CD4-positive, alpha-beta T cell treated with Interleukin-4 for 1 hour (primary cell): ENCODE measurements around the gene NPFF.
"Not testable (repeated sequence)": the region's sequence is repeated elsewhere in the genome, so short reads cannot be mapped to it uniquely, and the experiment has no call there.

ENCODE experiments used
- DNase-seq, 2 donors: peaks; one replicate each; pipeline ENCODE4 v3.0.0-alpha.2; 2020 to 2022

NPFF gene

GRCh38 chr12:53493610-53494391, 13.5 kb downstream of the NPFF start:
- DNase-seq = no peak

- DNase-seq = peak; percentile 89 to 91
Observed at GRCh38 chr12:53492830-53493609, 14.3 kb downstream of the NPFF start.

DNA sequence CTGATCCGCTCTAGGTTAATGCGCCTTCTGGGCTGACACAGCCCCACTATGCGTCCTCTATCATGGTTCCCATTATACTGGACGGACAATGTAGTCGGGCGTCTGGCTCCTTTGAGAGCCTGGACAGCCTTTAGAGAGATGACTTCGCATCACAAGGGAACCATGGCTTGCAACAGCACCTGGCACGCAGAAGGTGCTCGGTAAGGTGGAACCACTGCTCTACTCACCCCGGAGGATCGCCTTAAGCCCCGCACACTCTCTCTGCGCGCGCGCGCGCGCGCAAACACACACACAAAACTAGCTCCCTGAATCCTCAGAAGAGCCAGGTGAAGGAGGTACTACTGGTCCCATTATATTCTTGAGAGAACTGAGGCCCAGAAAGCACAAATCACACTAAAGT, 15.1 kb downstream of the NPFF start:
- no peak for DNase-seq

GRCh38 chr12:53489242-53489864, 17.9 kb downstream of the NPFF start:
- DNase-seq = no peak

GRCh38 chr12:53486736-53487487, 20.4 kb downstream of the NPFF start:
- no peak for DNase-seq

DNA sequence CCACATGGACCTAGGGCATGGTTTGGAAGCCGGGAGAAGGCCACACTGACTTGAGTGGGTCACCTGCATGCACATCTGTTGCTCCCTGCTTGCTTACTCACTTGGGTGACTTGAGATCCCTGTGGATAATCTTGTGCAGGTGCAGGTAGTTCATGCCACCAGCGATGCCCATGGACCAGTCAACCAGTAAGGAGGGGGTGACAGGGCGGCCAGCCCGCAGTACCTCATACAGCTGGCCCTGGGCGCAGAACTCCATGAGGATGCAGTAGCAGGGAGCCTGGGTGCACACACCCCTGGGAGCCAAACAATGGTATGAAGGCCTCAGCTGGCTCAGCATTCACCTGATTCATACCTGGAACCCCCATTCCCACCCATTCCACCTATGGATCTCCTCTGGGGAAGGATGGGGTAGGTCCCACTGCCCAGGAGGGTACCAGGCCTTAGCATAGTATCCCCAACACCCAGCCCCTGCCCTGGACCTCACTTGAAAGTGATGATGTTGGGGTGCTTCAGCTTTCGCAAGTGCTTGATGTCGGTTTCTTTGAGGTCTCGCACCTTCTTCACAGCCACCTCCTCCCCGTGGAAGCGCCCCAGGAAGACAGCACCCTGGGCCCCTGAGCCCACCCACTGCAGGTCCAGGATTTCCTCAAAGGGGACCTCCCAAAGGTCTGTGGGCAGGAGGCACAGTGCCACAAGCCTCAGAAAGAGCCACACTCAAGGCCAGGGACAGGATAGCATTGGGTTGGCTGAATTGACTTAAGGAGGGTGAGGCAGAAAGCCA, 21.1 kb downstream of the NPFF start:
- DNase-seq = no peak

GRCh38 chr12:53484686-53485575, 22.4 kb downstream of the NPFF start:
- no peak for DNase-seq

- DNase-seq = no peak
Observed at GRCh38 chr12:53483979-53484377, 23.3 kb downstream of the NPFF start.

GRCh38 chr12:53483225-53483978, 23.9 kb downstream of the NPFF start:
- DNase-seq = no peak

GRCh38 chr12:53482626-53483168, 24.6 kb downstream of the NPFF start:
- no peak for DNase-seq

- peak in 1 of 2 donors; percentile 30 for DNase-seq
Observed at GRCh38 chr12:53481939-53482586, 25.2 kb downstream of the NPFF start.

- DNase-seq = not testable (repeated sequence)
Observed at GRCh38 chr12:53481458-53481857, 25.8 kb downstream of the NPFF start.

DNA sequence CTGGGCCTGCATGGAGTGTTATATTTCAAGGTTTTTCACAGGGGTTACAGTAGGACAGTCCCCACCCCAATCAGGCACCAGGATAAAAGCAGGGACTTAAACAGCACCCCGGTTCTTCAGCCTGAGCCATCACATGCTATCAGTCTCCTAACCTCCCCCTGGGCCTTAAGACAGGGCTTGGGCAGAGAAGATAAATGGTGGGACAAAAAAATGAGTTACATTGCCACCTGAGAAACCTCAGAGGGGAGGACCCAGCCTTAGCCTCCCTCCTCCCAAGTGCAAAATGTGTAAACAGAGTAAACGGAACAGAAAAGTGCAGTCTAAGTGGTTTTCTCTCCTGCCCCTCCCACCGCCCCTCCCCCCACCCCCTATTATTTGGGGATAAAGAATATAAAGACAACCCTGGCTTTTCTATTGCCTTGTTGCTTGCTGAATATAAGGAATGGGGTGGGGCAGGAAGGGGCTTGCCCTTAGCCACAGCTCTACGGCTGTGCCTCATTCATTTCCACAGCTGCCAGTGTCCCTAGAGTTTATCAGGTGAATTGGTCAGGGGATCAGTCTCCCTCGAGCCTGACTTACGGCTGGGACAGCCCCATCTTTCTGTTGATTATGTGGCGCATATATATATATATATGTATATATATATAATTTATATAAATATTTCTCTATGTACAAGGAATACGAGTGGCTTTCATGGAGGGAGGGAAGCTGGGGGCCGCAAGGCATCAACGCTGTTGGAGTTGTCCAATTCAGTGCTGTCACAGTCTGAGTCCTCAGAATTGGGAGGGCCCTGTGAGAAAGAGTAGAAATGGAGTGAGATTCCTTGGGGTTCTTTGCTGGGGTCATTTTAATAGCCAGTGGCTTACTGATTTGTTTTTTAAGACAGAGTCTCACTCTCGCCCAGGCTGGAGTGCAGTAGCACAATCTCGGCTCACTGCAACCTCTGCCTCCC, 26.5 kb downstream of the NPFF start:
- no peak for DNase-seq

DNA sequence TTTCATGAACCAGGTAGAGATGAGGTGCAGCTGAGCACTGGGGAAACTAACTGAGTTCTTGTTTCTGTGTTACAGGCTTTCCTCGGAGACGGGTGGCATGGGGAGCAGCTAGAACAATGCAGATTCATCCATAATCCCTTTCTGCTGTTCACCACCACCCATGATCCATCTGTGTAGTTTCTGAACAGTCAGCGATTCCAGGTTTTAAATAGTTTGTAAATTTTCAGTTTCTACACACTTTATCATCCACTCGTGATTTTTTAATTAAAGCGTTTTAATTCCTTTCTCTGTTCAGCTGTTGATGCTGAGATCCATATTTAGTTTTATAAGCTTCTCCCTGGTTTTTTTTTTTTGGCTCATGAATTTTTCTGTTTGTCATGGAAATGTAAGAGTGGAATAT, 28.0 kb downstream of the NPFF start:
- no peak for DNase-seq

DNA sequence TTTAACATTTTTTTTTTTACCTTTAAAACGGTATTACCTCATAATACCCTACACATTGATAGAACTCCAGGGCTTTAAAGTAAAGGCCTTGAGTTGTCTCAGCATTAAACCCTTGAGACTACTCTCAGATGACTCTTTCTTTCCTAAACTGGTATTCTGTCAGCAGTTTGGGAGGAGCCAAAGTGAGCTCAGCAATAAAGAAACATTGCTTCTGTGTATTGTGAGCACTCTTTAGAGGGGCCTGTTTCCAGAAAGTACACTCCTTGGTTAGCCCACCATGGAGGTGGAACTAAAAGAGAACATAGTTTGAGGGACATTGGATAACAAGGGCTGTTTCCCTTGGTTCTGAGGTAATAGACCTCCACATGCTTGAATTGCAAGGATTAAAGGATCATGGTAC, 28.4 kb downstream of the NPFF start:
- DNase-seq = no peak

- DNase-seq = peak in 1 of 2 donors; percentile 46
Observed at GRCh38 chr12:53476769-53477209, 30.5 kb downstream of the NPFF start.

GRCh38 chr12:53474819-53475218, 32.5 kb downstream of the NPFF start:
- DNase-seq = no peak

DNA sequence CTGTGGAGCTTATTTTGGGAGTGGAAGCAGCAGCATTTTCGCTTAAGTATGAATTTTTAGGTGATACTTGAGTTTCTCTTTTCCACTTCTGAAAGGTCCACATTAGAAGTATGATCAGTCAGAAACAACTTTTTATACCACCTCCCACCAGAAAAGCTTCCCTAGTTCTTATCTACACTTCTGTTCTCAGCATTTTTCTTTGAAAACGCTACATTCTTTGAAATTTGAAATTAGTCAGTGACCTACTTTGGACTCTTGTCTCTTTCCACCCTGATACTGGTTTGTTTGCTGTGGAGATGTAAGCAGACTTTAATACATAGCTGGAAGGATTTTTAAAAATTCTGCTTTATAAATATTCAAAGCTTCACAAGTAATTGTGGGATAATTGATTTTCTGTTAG, 33.2 kb downstream of the NPFF start:
- DNase-seq = no peak
